Activated CD8-positive, alpha-beta memory T cell treated with anti-CD3 and anti-CD28 coated beads, Interleukin-2, amount 10 ng/mL, durations not matched to agents 7 days and 5 days (primary cell): ENCODE data around the gene CTAG1A. TPM values are rescaled to one million over a fixed set of nuclear protein-coding genes. Genes with fewer than 3 reads are reported as not detected.
"Not testable (repeated sequence)": the region's sequence is repeated elsewhere in the genome, so short reads cannot be mapped to it uniquely, and the experiment has no call there.

Experiments
- ATAC-seq: fragments of 150-1000 bp; cut with Tn5 transposase; one replicate; pipeline ENCODE4 v1.10.0; 2021; ENCODE audit warnings: moderate library complexity
- CTCF ChIA-PET: fragments of 350-600 bp; sonication (Branson Sonifier 250); formaldehyde crosslinking; loops from one replicate; lab custom pipeline; 2021; ENCODE audit warnings: antibody characterized with exemption; lab: Charles Lee
- DNase-seq: peaks from one replicate; pipeline ENCODE4 v3.0.0-alpha.2; 2020
- H3K27ac Mint-ChIP-seq: one replicate; pipeline ENCODE4 v1.8.0; 2021; ENCODE audit warnings: mild to moderate bottlenecking, mixed read lengths
- H3K27me3 Mint-ChIP-seq: one replicate; pipeline ENCODE4 v1.8.0; 2021; ENCODE audit warnings: mixed read lengths
- H3K36me3 Mint-ChIP-seq: one replicate; pipeline ENCODE4 v1.8.0; 2021; ENCODE audit warnings: mild to moderate bottlenecking, mixed read lengths
- H3K4me1 Mint-ChIP-seq: one replicate; pipeline ENCODE4 v1.8.0; 2021; ENCODE audit warnings: mixed read lengths
- H3K4me3 Mint-ChIP-seq: one replicate; pipeline ENCODE4 v1.8.0; 2021; ENCODE audit warnings: mild to moderate bottlenecking, moderate library complexity, mixed read lengths
- H3K9me3 Mint-ChIP-seq: one replicate; pipeline ENCODE4 v1.8.0; 2022; ENCODE audit warnings: low read depth, mixed read lengths
- total RNA-seq, 2 experiments: library from RNA; stranded (reverse); gene quantifications; one replicate each; pipeline ENCODE4 v1.2.3, GENCODE V29; 2021

The CTAG1A gene
- total RNA-seq = not detected

DNA sequence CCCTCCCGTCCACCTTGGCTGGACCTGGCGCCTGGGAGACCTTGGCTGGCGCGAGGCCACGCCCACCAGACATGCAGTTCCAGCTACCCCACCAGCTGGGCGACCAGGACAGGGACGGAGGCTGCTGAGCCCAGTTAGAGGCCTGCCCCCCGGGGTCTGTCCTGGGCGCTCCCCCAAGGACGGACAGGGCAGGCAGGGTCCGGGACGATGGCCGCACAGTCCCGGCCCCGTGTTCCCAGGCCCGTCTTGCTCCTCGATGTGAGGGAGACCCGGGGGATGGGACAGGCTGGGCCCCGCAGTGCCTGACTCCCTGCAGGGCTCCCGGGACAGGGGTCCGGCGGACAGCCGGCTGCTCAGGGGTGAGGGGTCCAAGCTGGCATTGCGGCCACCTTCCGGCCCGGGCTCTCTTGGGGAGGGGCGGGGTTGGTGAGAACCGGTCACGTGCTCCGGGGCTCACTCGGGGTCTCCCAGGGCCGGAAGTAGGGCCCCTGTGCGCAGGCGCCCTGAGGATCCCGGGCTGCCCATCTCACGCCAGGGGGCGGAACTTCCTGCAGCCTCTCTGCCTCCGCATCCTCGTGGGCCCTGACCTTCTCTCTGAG is at the start of gene CTAG1A:
TSS of gene CTAG1A (plus strand) at position 549 of the 599 bp plus-strand sequence. CDS start 74 bp downstream, outside the sequence.
- CTCF ChIA-PET, DNase-seq, H3K27ac Mint-ChIP-seq, H3K9me3 Mint-ChIP-seq, H3K27me3 Mint-ChIP-seq, H3K4me1 Mint-ChIP-seq, H3K36me3 Mint-ChIP-seq, H3K4me3 Mint-ChIP-seq: not testable (repeated sequence)
- peak; percentile 49 for ATAC-seq

DNA sequence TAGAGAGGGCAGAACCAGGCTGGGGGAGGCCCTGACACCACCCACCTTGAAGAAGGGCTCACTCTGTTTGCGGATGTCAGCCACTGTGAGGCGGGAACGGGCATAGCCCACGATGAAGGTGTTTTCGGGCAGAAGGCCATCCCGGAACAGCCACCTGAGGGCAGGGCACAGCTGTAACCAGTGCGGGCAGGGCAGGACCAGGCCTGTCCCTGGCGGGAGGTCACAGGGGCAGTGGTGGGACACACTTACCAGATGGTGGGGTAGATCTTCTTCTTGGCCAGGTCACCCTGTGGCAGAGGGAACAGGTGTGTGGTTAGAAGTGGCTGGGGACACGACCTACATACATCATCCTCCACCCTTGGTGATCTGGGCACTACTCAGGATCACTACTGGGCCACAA is 49.0 kb upstream of the CTAG1A start:
- H3K36me3 Mint-ChIP-seq = peaks cover 14% of the 10 kb centered on the region
- H3K4me1 Mint-ChIP-seq = peaks cover 23% of the 10 kb centered on the region
- no peak for ATAC-seq
- CTCF ChIA-PET = interaction anchor here (0.9 to 2.4 kb wide), 2 partner anchors 9 to 162 kb away, joined by 3 to 10 read pairs; no protein-coding TSS in a partner anchor
- no peaks in the 10 kb centered on the region for H3K9me3 Mint-ChIP-seq
- no peak overlapping the region for H3K27ac Mint-ChIP-seq
- no peak overlapping the region for H3K4me3 Mint-ChIP-seq
- DNase-seq = no peak
- no peaks in the 10 kb centered on the region for H3K27me3 Mint-ChIP-seq

DNA sequence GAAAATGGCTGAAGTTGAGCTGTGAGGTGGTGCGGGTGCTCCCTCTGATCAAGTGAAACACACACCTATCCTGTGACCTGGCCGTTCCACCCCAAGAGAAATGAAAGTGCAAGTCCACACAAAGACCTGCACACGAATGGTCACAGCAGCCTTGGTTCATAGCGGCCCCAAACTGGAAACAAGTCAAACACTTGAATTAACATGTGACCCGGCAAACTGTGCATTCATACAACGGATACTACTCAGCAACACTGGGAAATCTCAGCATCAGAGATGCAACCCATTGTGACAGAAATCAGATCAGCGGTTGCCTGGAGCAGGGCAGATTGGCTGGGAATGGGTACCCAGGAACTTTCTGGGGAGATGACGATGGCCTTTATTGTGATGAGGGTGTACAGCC is 45.9 kb upstream of the CTAG1A start:
- Mint-ChIP-seq H3K27ac (peak overlapping the region; percentile 69), H3K27me3 (no peaks in the 10 kb centered on the region), H3K4me1 (peaks cover 48% of the 10 kb centered on the region), H3K36me3 (peaks cover 6% of the 10 kb centered on the region), H3K4me3 (no peak overlapping the region), H3K9me3 (no peaks in the 10 kb centered on the region)
- ATAC-seq (no peak), DNase-seq (no peak)
- CTCF ChIA-PET = interaction anchor here (1.3 to 1.4 kb wide), 2 partner anchors 12 to 166 kb away, joined by 3 read pairs; no protein-coding TSS in a partner anchor

DNA sequence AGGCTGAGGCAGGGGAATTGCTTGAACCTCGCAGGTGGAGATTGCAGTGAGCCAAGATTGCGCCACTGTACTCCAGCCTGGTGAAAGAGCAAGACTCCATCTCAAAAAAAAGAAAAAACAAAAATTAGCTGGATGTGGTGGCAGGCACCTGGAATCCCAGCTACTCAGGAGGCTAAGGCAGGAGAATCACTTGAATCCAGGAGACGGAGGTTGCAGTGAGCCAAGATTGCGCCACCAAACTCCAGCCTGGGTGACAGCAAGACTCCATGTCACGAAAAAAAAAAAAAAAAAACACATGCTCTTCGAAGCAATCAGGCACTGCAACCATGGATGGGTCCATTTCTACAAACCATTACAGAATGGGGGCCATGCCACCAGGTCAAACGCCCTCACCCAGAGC is 44.6 kb upstream of the CTAG1A start:
- H3K4me3 Mint-ChIP-seq, H3K27me3 Mint-ChIP-seq, DNase-seq, ATAC-seq, H3K27ac Mint-ChIP-seq, CTCF ChIA-PET, H3K9me3 Mint-ChIP-seq: not testable (repeated sequence)
- peaks cover 10% of the 10 kb centered on the region for H3K36me3 Mint-ChIP-seq
- H3K4me1 Mint-ChIP-seq = peaks cover 53% of the 10 kb centered on the region

DNA sequence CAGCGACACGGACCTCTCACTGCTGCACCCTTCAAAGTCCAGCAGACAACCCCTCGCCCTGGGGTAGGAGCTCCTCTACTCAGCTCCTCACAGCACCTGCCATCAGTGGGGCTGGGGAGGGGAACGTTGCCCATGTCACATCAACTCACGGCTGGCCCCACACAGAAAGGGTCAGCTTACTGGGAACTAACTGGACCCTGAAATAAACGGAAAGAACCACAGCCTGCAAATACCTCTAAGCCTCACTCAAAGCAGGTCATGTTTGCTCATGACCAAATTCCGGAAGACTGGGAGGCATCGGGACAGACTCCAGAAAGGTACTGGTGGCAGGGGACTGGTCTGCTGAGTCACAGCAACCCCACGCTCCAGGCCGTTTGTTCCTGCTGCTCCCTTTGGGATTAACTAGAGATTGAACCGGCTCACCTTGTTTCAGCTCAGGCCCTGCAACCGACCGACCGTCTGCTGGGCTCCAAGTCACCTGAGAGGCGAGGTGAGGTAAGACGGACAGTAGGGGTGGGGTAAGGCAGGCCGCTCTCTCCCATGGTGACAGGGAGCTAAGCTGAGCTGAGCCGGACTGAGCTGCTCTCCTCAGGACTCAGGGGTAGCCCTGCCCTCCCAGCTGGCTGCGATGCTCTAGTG is 43.9 kb upstream of the CTAG1A start:
- Mint-ChIP-seq H3K9me3 (no peaks in the 10 kb centered on the region), H3K36me3 (peaks cover 12% of the 10 kb centered on the region), H3K4me1 (peaks cover 59% of the 10 kb centered on the region), H3K27me3 (no peaks in the 10 kb centered on the region), H3K4me3 (no peak overlapping the region), H3K27ac (peak overlapping the region; percentile 66)
- no peak for DNase-seq
- no peak for ATAC-seq
- CTCF ChIA-PET = interaction anchor here (1.0 kb wide), 1 partner anchor 177 kb away, joined by 3 read pairs; no protein-coding TSS in a partner anchor

DNA sequence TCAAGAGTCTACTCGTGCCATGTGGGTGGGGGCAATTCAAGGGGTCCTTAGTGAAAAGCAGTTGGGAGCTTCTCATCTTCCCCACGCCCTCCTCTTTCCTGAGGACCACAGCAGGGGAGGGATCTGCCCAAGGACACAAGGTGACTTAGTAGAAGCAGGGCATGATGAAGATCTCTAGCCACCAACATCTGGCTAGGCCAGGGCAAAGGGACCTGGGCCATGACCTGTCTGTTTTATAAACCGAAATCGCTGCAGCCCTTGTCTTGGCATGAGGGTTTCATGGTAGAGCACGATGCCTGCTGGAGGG is 43.4 kb upstream of the CTAG1A start:
- CTCF ChIA-PET = interaction anchor here (1.0 kb wide), 1 partner anchor 177 kb away, joined by 3 read pairs; no protein-coding TSS in a partner anchor
- ATAC-seq = no peak
- DNase-seq = no peak
- Mint-ChIP-seq H3K9me3 (no peaks in the 10 kb centered on the region), H3K36me3 (peaks cover 15% of the 10 kb centered on the region), H3K27me3 (no peaks in the 10 kb centered on the region), H3K4me3 (no peak overlapping the region), H3K4me1 (peaks cover 62% of the 10 kb centered on the region), H3K27ac (peak overlapping the region; percentile 57)

DNA sequence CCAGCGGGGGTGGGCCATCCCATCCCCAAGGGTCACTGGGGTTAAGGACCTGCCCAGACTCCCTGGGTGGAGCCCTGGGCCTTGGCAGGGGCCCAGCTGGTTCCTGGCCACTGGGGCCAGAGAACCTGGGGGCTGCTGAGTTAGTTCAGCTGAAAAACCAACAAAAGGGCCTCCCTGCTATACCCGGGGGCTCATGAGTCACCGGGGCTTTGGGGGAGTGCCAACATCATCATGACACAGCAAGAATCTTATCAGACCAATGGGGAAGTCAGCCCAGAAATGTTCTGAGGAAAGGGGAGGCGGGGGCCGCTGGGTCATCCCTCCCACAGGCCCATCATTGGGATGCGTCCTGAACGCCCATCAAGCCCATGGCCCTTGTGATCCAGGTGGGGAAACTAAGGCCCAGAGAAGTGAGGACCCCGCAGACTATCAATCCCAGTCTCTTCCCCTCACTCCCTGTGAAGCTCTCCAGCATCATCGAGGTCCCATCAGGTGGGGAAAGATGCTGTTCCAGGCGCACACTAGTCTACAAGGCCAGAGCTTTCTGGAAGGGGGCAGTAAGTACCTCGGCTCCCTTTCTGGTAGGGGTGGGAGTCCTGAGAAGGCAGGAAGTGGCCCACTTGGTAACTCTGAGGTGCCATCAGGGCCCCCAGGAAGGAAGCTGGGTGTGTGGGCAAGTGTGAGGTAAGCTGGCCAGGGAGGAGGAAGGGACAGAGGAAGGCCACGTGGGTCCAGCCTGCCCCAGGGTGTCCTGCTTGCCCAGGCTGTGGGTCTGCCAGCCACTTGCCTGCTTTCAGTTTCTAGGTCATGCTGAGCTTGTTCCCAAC is 42.8 kb upstream of the CTAG1A start:
- CTCF ChIA-PET = interaction anchor here (1.7 kb wide), 1 partner anchor 169 kb away, joined by 8 read pairs; no protein-coding TSS in a partner anchor
- peaks cover 15% of the 10 kb centered on the region for H3K36me3 Mint-ChIP-seq
- no peaks in the 10 kb centered on the region for H3K9me3 Mint-ChIP-seq
- H3K27ac Mint-ChIP-seq = peak overlapping the region; percentile 92
- H3K27me3 Mint-ChIP-seq = no peaks in the 10 kb centered on the region
- peaks cover 62% of the 10 kb centered on the region for H3K4me1 Mint-ChIP-seq
- ATAC-seq = peak; percentile 13
- DNase-seq = peak; percentile 69
- H3K4me3 Mint-ChIP-seq = peak overlapping the region; percentile 71

DNA sequence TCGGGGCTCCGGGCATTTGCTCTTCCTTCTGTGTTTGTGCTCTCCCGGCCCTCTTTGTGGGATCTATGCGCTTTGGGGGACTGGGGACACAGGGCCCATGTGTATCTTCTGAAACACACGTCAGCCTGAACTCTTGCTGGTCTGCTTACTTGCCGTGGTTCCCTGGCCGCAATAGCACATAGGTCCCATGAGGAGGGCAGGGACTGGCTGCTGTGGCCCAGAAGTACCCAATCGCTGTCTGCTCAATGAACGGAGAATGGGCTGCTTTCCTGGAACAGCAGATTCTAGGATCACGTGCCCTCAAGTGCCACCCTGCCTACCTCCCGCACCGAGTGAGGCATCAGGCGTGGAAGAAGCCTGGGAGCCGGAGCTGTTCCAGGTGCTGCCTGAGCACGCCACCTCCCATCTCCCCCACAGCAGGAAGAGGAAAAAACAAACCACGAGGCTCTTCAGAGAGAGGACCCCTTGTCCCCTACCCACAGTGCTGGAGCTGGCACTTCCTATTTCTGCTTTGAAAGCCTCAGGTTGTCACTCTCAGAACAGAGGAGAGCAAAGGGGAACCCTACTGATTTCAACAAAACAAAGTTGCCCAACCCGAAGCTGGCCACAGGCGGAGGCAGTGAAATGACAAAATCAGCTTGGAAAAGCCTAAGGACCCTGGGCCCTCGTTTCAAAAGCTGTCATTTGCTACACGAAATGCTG is 42.1 kb upstream of the CTAG1A start:
- Mint-ChIP-seq H3K36me3 (peaks cover 15% of the 10 kb centered on the region), H3K4me3 (peak overlapping the region; percentile 71), H3K9me3 (no peaks in the 10 kb centered on the region), H3K27ac (peak overlapping the region; percentile 92), H3K4me1 (peaks cover 59% of the 10 kb centered on the region), H3K27me3 (no peaks in the 10 kb centered on the region)
- ATAC-seq (no peak), DNase-seq (peak; percentile 59)
- CTCF ChIA-PET = interaction anchor here (1.7 kb wide), 1 partner anchor 170 kb away, joined by 8 read pairs; no protein-coding TSS in a partner anchor

DNA sequence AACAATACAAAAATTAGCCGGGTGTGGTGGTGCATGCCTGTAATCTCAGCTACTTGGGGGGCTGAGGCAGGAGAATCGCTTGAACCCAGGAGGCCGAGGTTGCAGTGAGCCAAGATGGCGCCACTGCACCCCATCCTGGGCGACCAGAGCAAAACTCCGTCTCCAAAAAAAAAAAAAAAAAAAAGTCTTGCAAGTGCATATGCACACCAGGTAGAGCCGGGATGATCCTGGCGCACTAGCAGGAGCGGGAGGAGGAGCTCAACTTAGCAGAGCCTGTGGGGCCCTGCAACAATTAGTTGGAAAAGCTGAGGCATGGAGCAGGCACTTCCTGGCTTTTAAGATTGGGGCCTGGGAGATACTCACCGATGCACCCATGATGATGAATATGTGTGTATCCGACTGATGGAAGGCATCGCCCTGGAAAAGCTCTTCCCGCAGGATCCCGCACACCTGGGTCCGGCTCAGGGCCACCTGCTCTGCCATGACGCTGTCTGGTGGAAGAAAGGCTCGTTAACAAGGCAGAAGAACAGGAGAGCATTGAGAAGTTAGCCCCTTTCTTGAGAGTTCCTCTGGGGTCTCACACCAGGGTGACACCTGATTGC is 39.2 kb upstream of the CTAG1A start:
- H3K27ac Mint-ChIP-seq = peak overlapping the region; percentile 71

DNA sequence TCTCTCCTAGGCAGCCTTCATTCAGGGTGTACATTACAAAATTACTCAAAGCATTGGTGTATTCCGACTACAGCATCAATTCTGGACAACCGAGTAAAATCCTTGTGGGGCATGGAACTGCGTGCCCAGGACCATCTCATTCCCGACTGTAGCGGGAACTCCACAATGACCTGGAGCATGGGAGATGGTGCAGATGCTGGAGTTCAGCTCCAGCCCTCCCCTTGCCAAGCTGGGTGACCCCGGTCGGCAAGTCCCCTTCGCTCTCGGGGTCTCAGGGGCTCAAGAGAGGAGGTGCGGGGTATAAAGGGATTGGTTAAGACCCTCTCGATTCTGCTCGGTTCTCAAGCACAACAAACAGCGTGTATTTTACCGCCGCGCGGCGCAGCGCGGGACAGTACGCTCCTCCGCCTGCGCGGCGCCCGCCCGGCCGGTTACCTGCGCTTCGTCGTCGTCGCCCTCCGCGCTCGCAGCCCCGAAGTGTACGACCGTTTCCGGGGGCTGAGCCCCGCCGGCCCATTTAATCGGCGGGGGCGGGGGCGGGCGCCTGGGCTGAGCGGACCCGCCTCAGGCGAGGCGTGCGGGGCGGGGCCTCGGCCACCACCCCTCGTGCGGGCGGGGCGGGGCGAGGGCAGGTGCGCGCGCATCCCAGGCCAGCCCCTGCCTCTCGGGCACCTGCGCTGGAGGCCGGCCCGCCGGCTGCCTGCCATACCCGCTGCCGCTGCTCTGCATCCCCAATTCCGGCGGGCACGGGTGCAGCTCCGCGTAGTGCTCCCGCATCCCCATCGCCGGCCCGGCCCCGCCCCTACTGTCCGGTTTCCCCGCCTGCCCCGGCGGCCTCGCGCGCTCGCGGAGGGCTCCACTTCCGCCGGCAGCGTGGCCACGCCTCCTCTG is 38.3 kb upstream of the CTAG1A start, which contains the start of gene G6PD:
TSS of gene G6PD (minus strand) at position 493 of the 891 bp plus-strand sequence. CDS start 691 bp downstream, outside the sequence.
- ATAC-seq (peak; percentile 59), DNase-seq (peak; percentile 85)
- Mint-ChIP-seq H3K4me3 (peak within 1 kb of the TSS; percentile 99), H3K27me3 (no peaks in the 10 kb centered on the region), H3K9me3 (no peaks in the 10 kb centered on the region), H3K36me3 (peaks cover 24% of the 10 kb centered on the region), H3K27ac (peak within 1 kb of the TSS; percentile 94), H3K4me1 (peaks cover 63% of the 10 kb centered on the region)
- CTCF ChIA-PET = no interaction called here

More for the DNA sequence above, 39.2 kb upstream of the CTAG1A start:
- no peaks in the 10 kb centered on the region for H3K9me3 Mint-ChIP-seq
- peak overlapping the region; percentile 99 for H3K4me3 Mint-ChIP-seq
- CTCF ChIA-PET = no interaction called here
- H3K36me3 Mint-ChIP-seq = peaks cover 25% of the 10 kb centered on the region
- no peak for DNase-seq
- H3K27me3 Mint-ChIP-seq = no peaks in the 10 kb centered on the region
- ATAC-seq = no peak
- peaks cover 66% of the 10 kb centered on the region for H3K4me1 Mint-ChIP-seq

DNA sequence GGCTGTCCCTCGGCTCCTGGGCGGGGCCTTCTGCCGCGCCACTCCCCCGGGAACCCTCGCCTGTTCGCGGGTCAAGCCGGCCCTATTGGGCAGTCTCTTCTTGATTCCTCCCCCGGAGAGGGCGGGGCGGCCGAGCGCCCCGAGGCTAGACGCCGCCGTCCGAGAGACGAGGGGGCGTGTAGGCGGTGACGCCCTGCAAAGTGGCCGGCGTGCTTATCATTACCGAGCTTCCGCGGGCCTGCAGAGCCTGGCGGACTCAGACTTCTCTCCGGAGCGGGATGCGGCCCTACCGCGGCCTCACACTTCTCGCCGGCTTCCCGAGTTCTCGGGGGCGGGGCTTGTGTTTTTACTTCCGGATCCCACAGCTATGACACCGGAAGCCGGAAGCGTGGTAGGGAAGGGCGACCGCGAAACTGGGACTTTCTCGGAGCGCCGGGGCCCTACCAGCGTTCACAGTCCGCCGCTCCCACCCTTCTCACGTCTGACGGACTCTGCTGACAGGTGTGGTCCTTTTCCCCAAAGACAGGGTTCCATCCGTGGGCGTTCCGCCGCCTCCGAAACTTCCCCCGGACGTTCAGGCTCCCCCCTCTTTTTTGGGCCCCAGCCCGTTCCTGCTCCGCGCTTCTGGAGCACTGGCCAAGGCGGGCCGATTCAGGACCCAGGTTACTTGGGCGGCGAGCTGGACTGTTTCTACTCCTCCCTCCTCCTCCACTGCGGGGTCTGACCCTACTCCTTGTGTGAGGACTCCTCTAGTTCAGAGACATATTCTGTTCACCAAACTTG is 37.5 kb upstream of the CTAG1A start, which contains the start of gene IKBKG:
TSS of gene IKBKG (plus strand) at position 376 of the 783 bp plus-strand sequence. CDS start 4,383 bp downstream, outside the sequence.
- peaks cover 31% of the 10 kb centered on the region for H3K36me3 Mint-ChIP-seq
- peak within 1 kb of the TSS; percentile 94 for H3K27ac Mint-ChIP-seq
- peaks cover 61% of the 10 kb centered on the region for H3K4me1 Mint-ChIP-seq
- ATAC-seq (peak; percentile 86), DNase-seq (peak; percentile 92)
- no peaks in the 10 kb centered on the region for H3K9me3 Mint-ChIP-seq
- peak within 1 kb of the TSS; percentile 99 for H3K4me3 Mint-ChIP-seq
- H3K27me3 Mint-ChIP-seq = no peaks in the 10 kb centered on the region
- CTCF ChIA-PET = interaction anchor here (0.6 kb wide), 1 partner anchor 149 kb away, joined by 3 read pairs; the partner anchor contains the start of gene RPL10
